Thymus (tissue), 11 donors: ENCODE results near the gene TRAM2. TPM values are rescaled to one million over a fixed set of nuclear protein-coding genes. Genes with fewer than 3 reads are reported as not detected.

Experiments
- DNase-seq, 9 donors: peaks; one replicate each; pipeline ENCODE4 v3.0.0-alpha.2; 2013; ENCODE audit warnings: low spot score in 9 of 9, low read depth in 6 of 9, missing footprints in 1 of 9
- H3K27ac ChIP-seq, 2 donors: one replicate each; pipeline ENCODE4 v1.5.1; 2013; ENCODE audit warnings: control low read depth in 1 of 2, low read depth in 1 of 2, low read length in 1 of 2, mild to moderate bottlenecking in 1 of 2, moderate library complexity in 1 of 2
- H3K27me3 ChIP-seq, 2 donors: one replicate each; pipeline ENCODE4 v1.5.1; 2013; ENCODE audit warnings: low read length in 1 of 2; ENCODE audit not compliant: control insufficient read depth in 2 of 2, insufficient read depth in 1 of 2
- H3K36me3 ChIP-seq, 2 donors: one replicate each; pipeline ENCODE4 v1.5.1; 2013; ENCODE audit warnings: low read length in 1 of 2, mild to moderate bottlenecking in 1 of 2, moderate library complexity in 1 of 2; ENCODE audit not compliant: control insufficient read depth in 2 of 2, insufficient read depth in 2 of 2
- H3K4me1 ChIP-seq, 2 donors: one replicate each; pipeline ENCODE4 v1.5.1; 2013; ENCODE audit warnings: low read length in 2 of 2; ENCODE audit not compliant: control insufficient read depth in 2 of 2, insufficient read depth in 2 of 2
- H3K4me3 ChIP-seq, 2 donors: one replicate each; pipeline ENCODE4 v1.5.1; 2013; ENCODE audit warnings: low read length in 2 of 2, control low read depth in 1 of 2, mild to moderate bottlenecking in 1 of 2
- H3K9me3 ChIP-seq, 2 donors: one replicate each; pipeline ENCODE4 v1.5.1; 2013; ENCODE audit warnings: low read length in 1 of 2, mild to moderate bottlenecking in 1 of 2; ENCODE audit not compliant: control insufficient read depth in 2 of 2, insufficient read depth in 1 of 2
- WGBS: extraction: QIAGEN DNeasy Blood & Tissue Kit; methylation state at CpG from one replicate; pipeline ENCODE4 v1.1.7; 2013; 5-methylcytosine and 5-hydroxymethylcytosine counted together
- polyA plus RNA-seq: library from polyadenylated mRNA; stranded (reverse); fragments of 200-250 nt; gene quantifications from one replicate; pipeline ENCODE4 v1.2.3, GENCODE V29; 2013
- total RNA-seq: library from RNA; stranded (reverse); fragments of 120-200 nt; gene quantifications from one replicate; pipeline ENCODE4 v1.2.4, GENCODE V29; 2013
- donor health status: healthy.

The TRAM2 gene
- total and polyA plus RNA-seq, 2 donors: 3.1 to 3.4 TPM

DNA sequence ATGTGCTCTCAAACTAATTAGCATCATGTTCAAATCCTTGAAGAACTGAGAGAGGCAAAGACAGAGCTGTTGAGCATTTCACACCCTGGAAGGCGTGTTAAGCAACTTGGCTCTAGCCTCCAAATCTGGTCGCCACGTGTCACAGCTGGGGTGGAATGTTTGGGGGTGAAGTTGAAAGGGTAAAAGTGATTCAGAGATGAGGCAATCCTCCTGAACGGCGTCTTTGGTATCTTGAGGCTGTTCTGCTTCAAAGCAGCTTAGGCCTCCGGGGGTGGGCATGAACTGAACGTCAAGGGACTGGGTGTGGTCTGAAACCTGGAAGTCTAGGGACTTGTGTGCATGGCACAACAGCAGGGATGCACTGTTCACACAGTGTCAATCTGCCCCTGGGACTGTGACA lies 62.3 kb downstream of the TRAM2 start:
- peaks cover 0 to 5% of the 10 kb centered on the region in 2 donors for H3K4me1 ChIP-seq
- no peaks in the 10 kb centered on the region for H3K27me3 ChIP-seq
- no peaks in the 10 kb centered on the region for H3K9me3 ChIP-seq
- peak overlapping the region in 1 of 2 donors; percentile 55 for H3K27ac ChIP-seq
- no peak for DNase-seq
- WGBS: 93% methylated on average over 7 of the region's 7 CpGs
- peaks cover under 1 to 7% of the 10 kb centered on the region in 2 donors for H3K36me3 ChIP-seq
- H3K4me3 ChIP-seq: no peak overlapping the region

DNA sequence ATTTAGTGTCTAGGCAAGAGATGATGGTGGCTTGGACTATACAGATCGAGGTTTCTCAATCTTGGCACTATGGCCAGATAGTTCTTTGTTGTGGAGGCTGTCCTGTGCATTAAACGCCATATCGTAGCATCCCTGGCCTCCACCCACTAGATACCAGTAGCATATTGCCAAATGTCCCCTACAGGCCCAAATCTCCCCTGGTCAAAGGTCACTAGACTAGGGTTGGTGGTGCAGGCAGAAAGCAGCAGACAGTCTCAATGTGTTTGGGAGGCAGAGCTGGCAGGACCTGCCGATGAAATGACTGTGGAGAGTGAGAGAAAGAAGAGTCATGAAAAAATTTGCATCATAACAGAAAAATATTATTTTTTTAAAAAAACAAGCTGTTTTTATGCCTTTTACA lies 63.0 kb downstream of the TRAM2 start:
- Histone ChIP-seq H3K27me3 (no peaks in the 10 kb centered on the region), H3K27ac (no peak overlapping the region), H3K36me3 (peaks cover 6 to 13% of the 10 kb centered on the region in 2 donors), H3K4me3 (no peak overlapping the region), H3K9me3 (no peaks in the 10 kb centered on the region), H3K4me1 (peaks cover 0 to 5% of the 10 kb centered on the region in 2 donors)
- no peak for DNase-seq
- 98% methylated on average over 4 of the region's 4 CpGs for WGBS

DNA sequence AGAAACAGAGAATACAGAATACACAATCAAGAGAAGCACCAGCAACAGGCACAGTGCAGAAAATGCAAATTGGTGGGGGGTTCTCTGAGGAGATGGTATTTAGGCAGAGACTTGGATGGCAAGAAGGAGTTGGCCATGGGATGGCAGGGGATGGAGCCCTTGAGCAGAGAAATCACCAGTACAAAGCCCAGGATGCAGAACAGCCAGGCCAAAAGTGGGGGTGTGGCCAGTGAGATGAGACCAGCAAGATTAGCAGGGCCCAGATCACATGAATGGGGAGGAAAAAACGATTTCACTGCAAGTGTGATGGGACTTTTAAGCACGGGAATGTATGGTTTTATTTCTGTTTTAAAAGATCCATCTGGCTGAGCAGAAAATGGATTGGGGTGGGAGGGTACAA lies 63.4 kb downstream of the TRAM2 start:
- H3K36me3 ChIP-seq: peaks cover 6 to 13% of the 10 kb centered on the region in 2 donors
- H3K27me3 ChIP-seq: no peaks in the 10 kb centered on the region
- no peak overlapping the region for H3K27ac ChIP-seq
- H3K9me3 ChIP-seq: no peaks in the 10 kb centered on the region
- WGBS: 97% methylated on average over 2 of the region's 2 CpGs
- no peak overlapping the region for H3K4me3 ChIP-seq
- no peak for DNase-seq
- H3K4me1 ChIP-seq: peaks cover 0 to 5% of the 10 kb centered on the region in 2 donors

DNA sequence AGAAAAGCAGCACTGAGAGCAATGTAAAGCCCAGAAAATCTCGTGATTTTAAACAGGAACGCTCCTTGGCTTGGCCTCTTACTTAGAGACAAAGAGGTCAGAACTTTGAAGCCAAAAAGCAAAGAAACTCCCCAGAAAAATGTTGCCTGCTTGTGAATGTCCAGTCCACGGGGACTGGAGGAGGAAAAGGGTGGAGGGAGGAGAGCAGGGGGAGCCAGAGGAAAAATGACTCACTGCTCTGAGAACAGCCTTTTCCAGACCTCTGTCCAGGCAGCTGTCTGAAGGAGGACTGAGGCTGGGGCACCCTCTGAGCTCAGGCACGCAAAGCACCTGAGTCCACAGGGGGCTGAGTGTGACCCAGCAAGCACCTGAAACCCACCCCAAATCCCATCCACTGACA lies 64.7 kb downstream of the TRAM2 start:
- Histone ChIP-seq H3K4me1 (no peaks in the 10 kb centered on the region), H3K36me3 (peaks cover 6 to 11% of the 10 kb centered on the region in 2 donors), H3K4me3 (no peak overlapping the region), H3K27ac (peak overlapping the region; percentile 23 to 68), H3K27me3 (no peaks in the 10 kb centered on the region), H3K9me3 (no peaks in the 10 kb centered on the region)
- DNase-seq: no peak
- 93% methylated on average over 4 of the region's 4 CpGs for WGBS

- Histone ChIP-seq H3K27ac (peak overlapping the region in 1 of 2 donors; percentile 68), H3K4me1 (no peaks in the 10 kb centered on the region), H3K36me3 (peaks cover 6 to 11% of the 10 kb centered on the region in 2 donors), H3K27me3 (no peaks in the 10 kb centered on the region), H3K9me3 (no peaks in the 10 kb centered on the region), H3K4me3 (no peak overlapping the region)
- whole genome bisulfite sequencing: 94% methylated on average over 12 of the region's 12 CpGs
- no peak for DNase-seq
Observed at GRCh38 chr6:52511572-52512151, 65.2 kb downstream of the TRAM2 start.

DNA sequence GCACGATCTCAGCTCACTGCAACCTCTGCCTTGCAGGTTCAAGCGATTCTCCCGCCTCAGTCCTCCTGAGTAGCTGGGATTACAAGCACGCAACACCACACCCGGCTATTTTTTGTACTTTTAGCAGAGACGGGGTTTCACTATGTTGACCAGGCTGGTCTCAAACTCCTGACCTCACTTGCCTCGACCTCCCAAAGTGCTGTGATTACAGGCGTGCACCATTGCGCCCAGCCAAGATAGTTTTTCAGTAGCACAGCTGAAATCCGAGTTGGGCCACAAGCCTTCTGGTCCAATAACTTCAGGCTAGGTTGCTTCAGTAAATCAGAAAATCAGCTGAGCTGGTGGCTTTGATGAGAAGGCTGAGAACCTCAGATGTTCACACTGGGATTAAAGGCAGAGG lies 65.7 kb downstream of the TRAM2 start:
- Histone ChIP-seq H3K27me3 (no peaks in the 10 kb centered on the region), H3K4me1 (no peaks in the 10 kb centered on the region), H3K4me3 (no peak overlapping the region), H3K36me3 (peaks cover 6 to 11% of the 10 kb centered on the region in 2 donors), H3K27ac (no peak overlapping the region), H3K9me3 (no peaks in the 10 kb centered on the region)
- WGBS: 98% methylated on average over 10 of the region's 10 CpGs
- DNase-seq: no peak

DNA sequence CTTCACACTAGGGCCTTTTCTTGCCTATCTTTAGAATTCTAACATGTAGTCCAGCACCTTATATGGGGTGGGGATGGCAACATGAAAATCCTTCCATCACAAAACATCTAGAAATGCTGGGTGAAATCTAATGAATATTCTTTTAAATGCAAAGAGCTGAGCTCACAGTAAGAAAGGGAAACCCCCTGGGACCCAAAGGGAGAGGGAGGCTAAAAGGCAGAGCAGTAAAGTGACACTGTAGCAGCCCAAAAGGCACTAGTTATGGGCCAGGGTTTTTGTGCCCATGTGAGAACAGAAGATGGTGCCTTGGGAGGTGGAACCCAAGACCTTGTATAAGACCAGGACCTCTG lies 66.7 kb downstream of the TRAM2 start:
- no peak overlapping the region for H3K4me3 ChIP-seq
- H3K36me3 ChIP-seq: peaks cover 6 to 11% of the 10 kb centered on the region in 2 donors
- H3K27me3 ChIP-seq: no peaks in the 10 kb centered on the region
- no peaks in the 10 kb centered on the region for H3K9me3 ChIP-seq
- no peak overlapping the region for H3K27ac ChIP-seq
- DNase-seq: no peak
- H3K4me1 ChIP-seq: no peaks in the 10 kb centered on the region

GRCh38 chr6:52509281-52510212 lies 67.3 kb downstream of the TRAM2 start:
- H3K9me3 ChIP-seq: no peaks in the 10 kb centered on the region
- H3K27me3 ChIP-seq: no peaks in the 10 kb centered on the region
- 97% methylated on average over 14 of the region's 14 CpGs for WGBS
- H3K36me3 ChIP-seq: peaks cover 6 to 14% of the 10 kb centered on the region in 2 donors
- DNase-seq: no peak
- H3K4me1 ChIP-seq: peaks cover 0 to 4% of the 10 kb centered on the region in 2 donors
- H3K27ac ChIP-seq: no peak overlapping the region
- no peak overlapping the region for H3K4me3 ChIP-seq

GRCh38 chr6:52508261-52508739 lies 68.6 kb downstream of the TRAM2 start:
- Histone ChIP-seq H3K9me3 (no peaks in the 10 kb centered on the region), H3K36me3 (peaks cover 6 to 9% of the 10 kb centered on the region in 2 donors), H3K27me3 (no peaks in the 10 kb centered on the region), H3K4me3 (no peak overlapping the region), H3K4me1 (peaks cover 0 to 10% of the 10 kb centered on the region in 2 donors), H3K27ac (no peak overlapping the region)
- WGBS: 98% methylated on average over 5 of the region's 5 CpGs
- no peak for DNase-seq
